Renal pelvis (tissue), 4 donors: ENCODE data around the gene KCND2. TPM values are rescaled to one million over a fixed set of nuclear protein-coding genes. Genes with fewer than 3 reads are reported as not detected.
A peak's percentile ranks its signal among the peaks of the same experiment; 100 is the strongest.
"Not testable (repeated sequence)": the region's sequence is repeated elsewhere in the genome, so short reads cannot be mapped to it uniquely, and the experiment has no call there.

Experiments
- DNase-seq: peaks from one replicate; pipeline ENCODE4 v3.0.0-alpha.2; 2013
- polyA plus RNA-seq, 3 donors: library from polyadenylated mRNA; unstranded; fragments of 120-200 nt; gene quantifications; one replicate each; pipeline ENCODE4 v1.2.1, GENCODE V29; 2013; ENCODE audit not compliant: insufficient read length in 3 of 3

The KCND2 gene
- polyA plus RNA-seq, 3 donors: 0.53 to 2.0 (median 1.8) TPM

DNA sequence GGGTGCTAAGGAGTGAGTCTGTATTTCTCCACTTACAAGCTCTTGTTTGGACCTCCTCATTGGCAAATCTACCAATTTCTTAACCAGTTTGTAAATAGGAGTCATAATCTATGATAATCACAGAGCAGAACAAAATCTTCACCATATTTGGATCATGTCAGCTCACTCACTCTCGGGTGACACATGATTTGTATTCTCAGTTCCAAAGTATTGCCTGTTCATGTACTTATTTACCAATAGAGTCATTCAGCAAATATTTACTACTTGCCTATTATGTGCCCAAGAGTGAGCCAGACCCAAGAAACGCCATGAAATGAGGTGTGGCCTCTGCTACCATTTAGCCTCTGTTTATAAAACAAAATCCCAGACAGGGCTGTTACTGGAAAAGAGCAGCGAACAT lies 470.2 kb downstream of the KCND2 start:
- no peak for DNase-seq

DNA sequence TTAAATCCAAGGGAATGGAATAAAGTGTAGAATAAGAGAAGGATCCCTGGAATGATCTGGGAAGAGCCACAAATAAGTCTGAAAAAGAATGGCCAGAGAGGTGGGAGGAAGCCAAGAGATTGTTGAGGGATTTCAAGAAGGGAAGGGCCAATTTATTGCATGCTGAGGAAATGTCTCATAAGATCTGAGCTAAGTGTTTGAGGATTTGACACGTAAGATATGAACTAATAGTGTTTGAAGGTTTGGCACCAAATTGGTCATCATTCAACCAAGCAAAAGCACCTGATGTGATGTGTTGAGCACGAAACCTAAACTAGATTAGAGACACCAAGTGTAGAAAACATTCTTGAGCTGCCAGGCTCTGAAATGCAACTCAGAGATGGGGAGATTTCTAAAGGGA lies 487.1 kb downstream of the KCND2 start:
- DNase-seq: no peak

DNA sequence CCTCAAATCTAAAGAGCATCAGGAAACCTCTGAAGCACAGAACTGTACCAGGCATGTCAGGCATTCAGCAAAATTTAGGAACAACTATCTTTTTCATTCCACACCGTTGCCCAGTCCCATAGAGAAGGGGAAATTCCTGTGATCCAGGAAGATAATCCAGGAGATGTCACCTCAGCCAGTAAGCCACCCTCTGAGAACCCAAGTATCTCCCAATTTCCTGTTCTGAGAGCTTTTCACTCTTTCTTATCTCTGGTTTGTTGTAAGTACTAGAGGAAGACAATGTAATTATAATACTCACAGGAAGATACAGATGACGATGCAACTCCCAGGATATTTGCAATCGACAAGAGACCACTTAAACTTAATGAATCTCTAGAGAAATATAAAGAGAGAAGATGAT lies 487.9 kb downstream of the KCND2 start:
- DNase-seq: no peak

DNA sequence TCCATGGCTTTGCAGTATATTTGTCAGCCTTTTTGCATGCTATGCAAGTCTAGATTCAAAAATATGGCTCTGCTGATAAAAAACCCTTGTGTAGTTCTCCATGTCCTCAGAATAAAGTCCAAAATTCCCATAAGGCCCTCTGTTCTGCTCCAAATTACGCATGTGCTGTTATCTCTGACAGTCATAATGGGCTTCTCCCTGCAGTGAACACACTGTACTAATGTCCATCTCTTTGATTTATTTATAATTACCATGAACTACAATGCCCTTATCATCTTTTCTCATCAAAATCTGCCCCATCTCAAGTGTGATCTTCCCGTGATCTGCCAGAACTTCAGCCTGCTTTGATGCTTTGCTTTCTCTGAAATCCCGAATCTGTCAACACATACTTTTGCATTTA lies 497.2 kb downstream of the KCND2 start:
- no peak for DNase-seq

DNA sequence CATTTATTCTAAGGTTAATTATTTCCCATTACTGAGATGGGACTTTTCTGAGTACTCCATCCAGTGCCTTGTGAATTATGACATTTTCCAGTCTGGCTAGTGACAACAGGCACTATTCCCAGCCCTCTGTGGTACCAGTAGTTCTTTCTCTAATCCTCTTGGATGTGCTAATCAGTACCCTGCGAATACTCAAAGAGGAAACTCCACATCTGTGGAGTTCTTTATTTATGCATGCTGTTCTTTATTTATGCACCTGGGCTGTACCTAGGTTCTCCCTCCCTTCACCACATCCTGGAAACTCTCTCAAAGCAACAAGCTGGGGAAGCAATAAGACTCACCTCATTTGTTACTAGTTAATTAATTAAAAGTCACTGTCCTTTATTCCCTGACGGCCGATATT lies 501.5 kb downstream of the KCND2 start:
- no peak for DNase-seq

DNA sequence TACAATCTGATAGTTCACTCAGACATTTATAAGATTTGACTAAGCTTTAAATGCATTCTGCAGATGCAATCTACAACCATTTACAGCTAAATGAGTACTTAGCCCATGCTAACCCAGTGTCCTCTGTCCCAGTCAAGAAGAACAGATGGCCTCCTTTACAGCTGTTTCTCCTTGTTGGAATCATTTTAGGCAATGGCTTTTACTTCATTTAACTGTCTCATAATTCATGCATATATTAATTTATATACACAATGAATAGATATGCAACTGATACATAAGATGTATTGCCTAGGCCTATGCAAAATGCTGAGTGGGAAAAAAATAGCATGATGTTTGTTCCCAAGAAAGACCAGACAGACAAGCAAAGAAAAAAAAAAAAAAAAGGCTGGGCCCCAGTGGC lies 502.8 kb downstream of the KCND2 start:
- no peak for DNase-seq

DNA sequence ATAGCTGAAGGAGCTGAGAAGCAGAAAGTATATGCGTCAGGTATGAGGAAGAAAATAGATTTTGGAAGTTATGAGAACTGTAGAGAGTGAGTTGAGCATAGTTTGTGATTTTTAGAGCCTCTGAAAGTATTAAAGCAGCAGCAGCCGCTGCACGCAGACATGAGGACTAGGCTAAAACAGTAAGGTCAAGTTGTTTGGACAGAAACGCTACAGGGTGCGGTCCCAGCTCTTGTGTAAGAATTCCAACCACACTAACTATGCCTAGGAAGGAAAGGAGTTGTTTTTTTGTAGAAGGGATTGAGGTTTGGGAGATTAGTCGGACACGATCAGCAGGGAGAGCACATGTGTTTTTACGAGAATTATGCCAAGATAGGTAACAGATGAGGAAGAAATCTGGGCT lies 506.1 kb downstream of the KCND2 start:
- not testable (repeated sequence) for DNase-seq

DNA sequence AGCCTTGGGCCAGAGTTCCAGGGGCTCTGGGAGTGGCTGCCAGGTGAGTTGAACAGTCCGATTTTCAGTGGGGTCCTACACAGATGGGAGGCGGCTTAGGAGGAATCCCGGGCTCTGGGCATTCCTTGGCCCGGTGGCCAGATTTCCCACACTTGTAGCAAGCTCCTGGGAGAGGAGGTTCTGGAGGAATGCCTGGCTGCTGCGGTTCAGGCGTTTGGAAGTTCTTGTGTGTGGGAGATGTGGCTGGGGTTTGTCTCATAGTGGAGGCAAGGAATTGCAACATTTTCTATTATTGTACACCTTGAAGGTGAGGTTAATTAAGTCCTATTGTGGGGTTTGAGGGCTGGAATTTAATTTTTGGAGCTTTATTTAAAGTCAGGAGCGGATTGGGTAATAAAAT lies 507.5 kb downstream of the KCND2 start:
- DNase-seq: not testable (repeated sequence)

DNA sequence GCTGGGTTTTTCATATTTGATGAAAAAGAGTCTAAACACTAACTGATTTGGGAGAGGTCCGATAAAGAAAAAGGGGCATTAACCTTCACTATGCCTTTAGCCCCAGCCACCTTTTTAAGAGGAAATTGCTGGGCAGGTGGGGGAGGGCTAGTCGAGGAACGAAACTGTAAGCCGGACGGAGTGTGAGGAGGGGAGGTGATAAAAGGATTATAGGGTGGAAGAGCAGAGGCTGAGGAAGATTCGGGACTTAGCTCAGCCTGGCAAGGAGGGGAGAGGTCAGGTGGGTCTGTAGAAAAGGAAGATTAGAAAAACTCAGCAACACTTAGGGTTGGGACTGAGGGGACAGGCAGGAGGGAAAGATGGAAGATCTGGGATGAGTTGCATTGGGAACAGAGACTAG lies 508.0 kb downstream of the KCND2 start:
- DNase-seq: no peak

DNA sequence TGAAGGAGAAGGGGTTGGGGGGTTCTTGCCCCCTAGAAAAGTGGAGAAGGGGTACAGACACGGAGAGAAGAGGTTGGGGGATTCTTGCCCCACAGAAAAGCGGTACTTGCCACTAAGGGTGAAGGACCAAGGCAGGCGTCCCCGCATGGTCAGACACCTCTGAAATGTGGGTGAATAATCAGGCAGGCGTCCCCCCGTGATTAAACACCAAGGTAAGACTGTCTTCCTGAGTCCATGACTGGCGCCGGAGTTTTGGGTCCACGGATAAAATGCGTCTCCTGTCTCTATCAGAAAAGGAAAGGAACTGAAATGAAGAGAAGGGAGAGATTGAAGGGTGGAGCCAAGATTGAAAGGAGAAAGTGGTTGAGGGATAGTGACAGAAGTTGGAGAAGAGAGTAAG lies 508.9 kb downstream of the KCND2 start:
- not testable (repeated sequence) for DNase-seq

DNA sequence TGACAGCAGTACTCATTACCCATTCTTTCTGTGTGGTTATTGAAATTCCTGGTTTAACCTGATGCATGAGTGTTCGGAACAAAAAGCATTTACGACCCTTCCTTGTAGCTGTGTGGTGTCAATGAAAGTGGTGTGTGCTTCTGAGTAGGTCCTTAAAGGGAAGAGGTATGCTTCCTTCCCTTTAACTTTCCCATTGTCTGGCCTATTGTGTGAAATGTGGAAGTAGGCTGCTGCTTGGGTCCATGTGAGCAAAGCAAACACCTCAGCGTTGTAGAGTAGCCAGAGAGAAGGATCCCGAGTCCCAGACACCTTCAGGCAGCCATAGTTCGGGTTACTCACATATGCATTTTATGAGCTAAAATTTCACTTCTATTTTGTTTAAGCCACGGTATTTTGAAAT lies 510.3 kb downstream of the KCND2 start:
- no peak for DNase-seq

DNA sequence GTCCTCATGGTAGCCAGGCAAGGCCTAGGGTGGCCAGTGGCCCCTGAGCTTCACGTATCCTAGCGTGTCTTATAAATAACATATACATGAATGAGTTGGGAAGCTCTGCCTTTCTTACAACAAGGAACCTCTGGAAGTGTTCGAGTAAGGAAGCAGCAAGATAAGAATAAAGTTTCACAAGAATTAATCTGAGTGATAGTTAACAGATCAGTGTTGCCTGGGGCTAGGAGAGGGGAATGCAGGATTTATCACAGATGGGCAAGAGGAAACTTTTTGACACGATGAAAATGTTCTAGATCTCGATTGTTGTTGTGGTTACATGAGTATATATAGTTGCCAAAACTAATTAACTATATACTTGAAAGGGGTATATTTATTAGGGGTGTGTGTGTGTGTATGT lies 510.7 kb downstream of the KCND2 start:
- DNase-seq: no peak

DNA sequence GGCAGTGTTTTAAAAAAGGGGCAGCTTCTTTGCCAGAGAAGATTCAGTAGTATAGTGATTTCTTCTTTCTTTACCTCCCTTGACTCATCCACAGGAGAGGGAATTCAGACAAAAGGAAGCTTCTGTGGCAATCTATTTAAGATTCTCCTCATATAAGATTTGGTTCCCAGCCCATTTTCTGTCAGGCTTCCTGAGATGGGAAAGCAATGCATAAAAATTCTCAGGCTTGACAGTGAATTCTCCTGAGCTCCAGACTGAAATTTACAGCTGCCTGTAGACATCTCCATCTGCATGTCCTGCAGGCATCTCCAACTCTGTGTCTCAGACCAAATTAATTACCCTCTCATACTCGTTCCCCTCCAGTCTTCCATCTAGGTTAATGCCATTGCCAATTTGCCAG lies 512.1 kb downstream of the KCND2 start:
- no peak for DNase-seq

DNA sequence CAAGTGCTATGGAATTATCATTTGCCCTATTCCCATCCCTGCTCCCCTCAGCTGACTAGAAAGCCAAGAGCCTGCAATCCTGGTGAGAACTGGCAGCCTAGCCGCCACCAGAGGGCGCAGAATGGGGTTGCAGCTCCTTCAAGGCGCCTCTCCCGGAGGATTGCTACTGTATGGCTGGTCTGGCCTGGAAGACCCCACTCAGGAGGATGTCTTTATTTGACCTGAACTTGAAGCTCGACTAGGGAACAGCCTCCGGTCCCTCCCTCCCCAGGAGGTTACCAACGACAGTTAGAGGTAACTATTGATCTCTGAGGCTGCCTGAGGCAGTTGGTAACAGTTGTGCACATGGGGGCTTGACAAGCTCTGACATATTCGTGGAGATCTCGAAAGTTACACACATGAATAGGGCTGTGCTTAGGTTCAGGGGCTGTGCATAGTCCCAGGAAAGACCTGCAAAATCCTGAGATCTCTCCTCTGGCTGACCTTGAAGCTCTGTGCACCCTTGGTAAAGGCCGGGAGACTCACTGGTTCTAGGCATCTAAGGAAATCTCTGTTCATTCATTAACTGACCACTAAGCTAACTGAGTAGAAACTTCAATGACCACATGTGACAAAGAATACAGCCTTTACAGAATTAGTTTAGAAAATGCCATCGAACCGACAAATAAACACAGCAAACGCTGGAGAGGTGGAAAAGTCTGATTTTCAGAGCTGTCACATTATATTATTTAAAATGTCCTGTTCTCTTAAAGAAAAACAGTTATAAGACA lies 519.3 kb downstream of the KCND2 start:
- DNase-seq: peak; percentile 58

DNA sequence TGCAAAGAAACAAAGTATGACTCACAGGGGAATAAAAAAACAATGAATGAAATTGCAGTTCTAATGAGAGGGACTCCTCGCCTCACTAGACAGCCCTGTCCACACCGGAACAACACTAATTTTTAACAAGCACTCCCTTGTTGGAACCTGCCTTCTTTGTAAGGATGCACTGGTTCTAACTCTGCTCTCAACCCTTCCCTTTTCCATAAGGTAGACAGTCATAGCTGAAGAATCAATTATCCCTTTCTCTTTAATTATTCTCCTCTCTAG lies 519.8 kb downstream of the KCND2 start:
- no peak for DNase-seq

DNA sequence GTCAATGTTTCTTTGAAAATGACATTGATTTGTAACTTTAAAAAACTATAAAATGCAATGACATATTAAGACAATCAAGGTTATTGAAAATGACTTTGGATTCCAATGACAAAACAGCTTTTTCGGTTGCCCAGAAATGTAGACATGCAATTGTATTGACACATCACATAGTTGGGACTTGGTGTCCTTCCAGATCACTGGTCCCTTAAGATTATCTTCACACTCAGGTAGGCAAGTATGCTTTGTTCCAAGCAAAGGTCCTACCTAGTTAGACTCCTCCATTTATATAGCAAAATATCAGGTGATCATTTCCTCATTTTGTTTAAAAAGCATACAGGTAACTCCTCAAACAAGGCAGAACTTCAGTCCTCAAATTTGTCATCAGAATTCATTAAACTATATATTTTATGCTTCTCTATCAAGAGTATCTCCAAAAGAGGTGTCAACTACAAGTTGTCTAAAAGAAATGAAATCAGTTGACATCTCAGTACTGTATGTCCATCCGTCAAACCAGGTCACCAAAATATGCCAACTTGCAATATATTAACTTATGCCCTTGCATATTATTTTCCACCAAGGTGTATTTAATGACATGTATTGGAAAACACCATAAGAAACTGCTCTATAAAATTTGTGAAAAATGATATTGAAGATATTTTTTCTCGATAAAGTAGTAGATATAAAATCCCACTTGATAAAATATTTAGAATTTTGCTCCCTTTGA lies 520.4 kb downstream of the KCND2 start:
- DNase-seq: no peak

DNA sequence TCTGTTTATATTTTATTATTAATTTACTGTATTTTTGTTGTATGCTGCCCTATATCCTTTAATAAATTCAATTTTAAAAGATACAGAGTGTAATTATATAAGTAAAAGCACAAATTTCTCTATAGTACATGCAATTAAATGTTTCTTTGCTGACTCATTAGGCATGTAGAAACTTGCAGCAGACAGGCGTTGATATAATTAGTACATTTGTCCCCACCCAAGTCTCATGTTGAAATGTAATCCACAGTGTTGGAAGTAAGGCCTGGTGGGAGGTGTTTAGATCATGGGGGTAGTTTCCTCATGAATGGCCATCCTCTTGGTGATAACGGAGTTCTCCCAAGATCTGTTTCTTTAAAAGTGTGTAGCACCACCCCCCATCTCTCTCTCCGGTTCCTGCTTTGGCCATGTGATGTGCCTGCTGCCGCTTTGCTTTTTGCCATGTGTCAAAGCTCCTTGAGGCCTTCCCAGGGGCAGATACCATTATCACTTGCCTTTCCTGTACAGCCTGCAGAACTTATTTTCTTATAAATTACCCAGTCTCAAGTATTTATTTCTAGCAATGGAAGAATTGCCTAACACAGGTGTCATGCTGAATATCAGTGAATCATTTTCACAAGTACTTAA lies 521.2 kb downstream of the KCND2 start:
- DNase-seq: no peak

DNA sequence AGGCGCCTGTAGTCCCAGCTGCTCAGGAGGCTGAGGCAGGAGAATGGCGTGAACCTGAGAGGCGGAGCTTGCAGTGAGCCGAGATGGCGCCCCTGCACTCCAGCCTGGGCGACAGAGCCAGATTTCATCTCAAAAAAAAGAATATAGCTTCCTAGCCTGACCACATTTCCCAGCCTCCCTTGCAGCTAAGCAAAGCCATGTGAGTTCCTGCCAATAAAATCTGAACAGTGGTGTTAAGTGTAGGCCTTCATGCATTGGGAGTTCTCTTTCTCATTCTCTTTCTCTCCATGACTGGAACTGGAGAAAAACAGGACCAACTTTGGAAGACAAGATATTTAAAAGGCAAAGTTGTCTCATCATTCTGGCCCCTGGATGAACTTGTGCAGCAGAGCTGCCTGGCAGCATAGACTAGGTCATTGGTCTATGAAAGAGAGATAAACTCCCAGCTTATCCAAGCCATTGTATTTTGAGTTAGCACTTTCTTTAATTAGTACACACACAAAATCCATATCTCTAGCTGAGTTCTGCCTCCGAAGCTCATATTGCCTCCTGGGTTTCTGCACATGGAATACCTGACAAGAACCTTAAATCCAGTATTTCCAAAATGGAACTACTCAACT lies 524.2 kb downstream of the KCND2 start:
- no peak for DNase-seq

DNA sequence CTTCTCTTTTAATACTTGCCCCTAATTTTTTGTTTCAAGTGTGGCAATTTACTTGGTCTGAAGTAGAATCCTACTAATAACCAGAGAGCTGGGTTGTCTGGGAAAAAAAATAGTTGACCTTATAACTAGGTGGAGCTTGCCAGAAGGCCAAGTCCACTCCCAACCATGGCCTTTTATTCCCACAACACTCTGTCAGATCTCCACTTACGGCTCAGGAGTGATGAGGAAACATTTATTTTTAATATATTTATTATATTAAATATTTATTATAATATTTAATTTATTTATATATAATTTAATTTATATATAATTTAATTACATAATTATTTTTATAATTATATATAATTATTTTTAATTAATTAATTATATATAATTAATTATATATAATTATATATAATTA lies 526.2 kb downstream of the KCND2 start:
- no peak for DNase-seq
